Loucy (cell line): ENCODE measurements around the gene KCNK18.

ENCODE experiments used
- H2AFZ ChIP-seq: fragments of 200-600 bp; sonication (generic); 2 replicates; pipeline ENCODE4 v1.6.0; 2016; ENCODE audit warnings: antibody characterized with exemption, mild to moderate bottlenecking, low read length, moderate library complexity
- H3F3A ChIP-seq: fragments of 200-600 bp; 2 replicates; pipeline ENCODE4 v1.6.0; 2016; ENCODE audit warnings: antibody characterized with exemption, low read depth, mild to moderate bottlenecking
- H3K27me3 ChIP-seq: fragments of 200-600 bp; sonication (generic); 2 replicates; pipeline ENCODE4 v1.6.1; 2014; ENCODE audit warnings: low read length, mild to moderate bottlenecking; ENCODE audit not compliant: insufficient read depth, poor library complexity, severe bottlenecking
- H3K36me3 ChIP-seq: fragments of 200-600 bp; sonication (generic); 2 replicates; pipeline ENCODE4 v1.6.1; 2016; ENCODE audit warnings: low read length; ENCODE audit not compliant: insufficient read depth
- H3K4me1 ChIP-seq: fragments of 200-600 bp; sonication (generic); 2 replicates; pipeline ENCODE4 v1.5.1; 2014; ENCODE audit warnings: low read length, mild to moderate bottlenecking; ENCODE audit not compliant: insufficient read depth, poor library complexity, severe bottlenecking
- H3K4me2 ChIP-seq: fragments of 200-600 bp; sonication (generic); 2 replicates; pipeline ENCODE4 v1.6.0; 2014; ENCODE audit warnings: antibody characterized with exemption, low read length, low read depth, mild to moderate bottlenecking; ENCODE audit not compliant: poor library complexity, severe bottlenecking
- H3K4me3 ChIP-seq: fragments of 200-600 bp; sonication (generic); 2 replicates; pipeline ENCODE4 v1.5.1; 2014; ENCODE audit warnings: low read length, mild to moderate bottlenecking, mixed read lengths; ENCODE audit not compliant: poor library complexity, severe bottlenecking
- H3K79me2 ChIP-seq: fragments of 200-600 bp; sonication (generic); 2 replicates; pipeline ENCODE4 v1.6.1; 2014; ENCODE audit warnings: low read length; ENCODE audit not compliant: insufficient read depth
- H3K9ac ChIP-seq: fragments of 200-600 bp; sonication (generic); 2 replicates; pipeline ENCODE4 v1.6.0; 2014; ENCODE audit warnings: mild to moderate bottlenecking, low read depth, low read length, moderate library complexity; ENCODE audit not compliant: poor library complexity, severe bottlenecking
- H3K9me2 ChIP-seq: fragments of 200-600 bp; sonication (generic); replicated peaks from 2 replicates; pipeline ENCODE4 v1.6.1; 2016; ENCODE audit warnings: low read depth, low read length, mixed read lengths
- H3K9me3 ChIP-seq: fragments of 200-600 bp; sonication (generic); 2 replicates; pipeline ENCODE4 v1.6.1; 2014; ENCODE audit warnings: mild to moderate bottlenecking, antibody characterized with exemption, low read length, low read depth; ENCODE audit not compliant: insufficient read depth
- H4K20me1 ChIP-seq: fragments of 200-600 bp; sonication (generic); 2 replicates; pipeline ENCODE4 v1.6.0; 2014; ENCODE audit warnings: antibody characterized with exemption, low read length, mild to moderate bottlenecking; ENCODE audit not compliant: insufficient read depth, poor library complexity, severe bottlenecking
- CTCF ChIP-seq: fragments of 200-600 bp; sonication (generic); conservative IDR thresholded peaks from 2 replicates; pipeline ENCODE4 v1.5.1; 2014; ENCODE audit warnings: mild to moderate bottlenecking, antibody characterized with exemption, low read length
- EZH2phosphoT487 ChIP-seq: fragments of 200-600 bp; IDR thresholded peaks from 2 replicates; pipeline ENCODE4 v1.6.1; 2018; ENCODE audit warnings: antibody characterized with exemption, mild to moderate bottlenecking, moderate library complexity, borderline replicate concordance

The KCNK18 gene

GRCh38 chr10:117161386-117162033 lies 35.8 kb upstream of the KCNK18 start:
- Histone ChIP-seq H3K4me2 (no peak overlapping the region), H2AFZ (no peak overlapping the region), H3K4me3 (no peak overlapping the region), H3K36me3 (no peaks in the 10 kb centered on the region), H3K79me2 (no peaks in the 10 kb centered on the region), H3K9me3 (no peaks in the 10 kb centered on the region), H3K4me1 (no peaks in the 10 kb centered on the region), H3K9me2 (no peaks in the 10 kb centered on the region), H3K9ac (no peak overlapping the region), H3F3A (no peaks in the 10 kb centered on the region), H3K27me3 (no peaks in the 10 kb centered on the region), H4K20me1 (no peaks in the 10 kb centered on the region)
- TF ChIP-seq CTCF (no peak), EZH2phosphoT487 (no peak)

GRCh38 chr10:117162093-117163060 lies 34.9 kb upstream of the KCNK18 start:
- H3K27me3 ChIP-seq = no peaks in the 10 kb centered on the region

More at GRCh38 chr10:117162093-117163060, 34.9 kb upstream of the KCNK18 start:
- H3K36me3 ChIP-seq = no peaks in the 10 kb centered on the region
- no peak overlapping the region for H3K4me2 ChIP-seq
- H3K9me2 ChIP-seq = no peaks in the 10 kb centered on the region
- no peaks in the 10 kb centered on the region for H3F3A ChIP-seq
- no peaks in the 10 kb centered on the region for H3K9me3 ChIP-seq
- no peak overlapping the region for H3K9ac ChIP-seq
- no peaks in the 10 kb centered on the region for H3K79me2 ChIP-seq
- no peaks in the 10 kb centered on the region for H4K20me1 ChIP-seq
- H3K4me3 ChIP-seq = no peak overlapping the region
- H3K4me1 ChIP-seq = no peaks in the 10 kb centered on the region
- H2AFZ ChIP-seq = no peak overlapping the region
- no peak for TF ChIP-seq EZH2phosphoT487
- TF ChIP-seq CTCF = no peak
